ENCODE measurements around the gene COA7.

DNA sequence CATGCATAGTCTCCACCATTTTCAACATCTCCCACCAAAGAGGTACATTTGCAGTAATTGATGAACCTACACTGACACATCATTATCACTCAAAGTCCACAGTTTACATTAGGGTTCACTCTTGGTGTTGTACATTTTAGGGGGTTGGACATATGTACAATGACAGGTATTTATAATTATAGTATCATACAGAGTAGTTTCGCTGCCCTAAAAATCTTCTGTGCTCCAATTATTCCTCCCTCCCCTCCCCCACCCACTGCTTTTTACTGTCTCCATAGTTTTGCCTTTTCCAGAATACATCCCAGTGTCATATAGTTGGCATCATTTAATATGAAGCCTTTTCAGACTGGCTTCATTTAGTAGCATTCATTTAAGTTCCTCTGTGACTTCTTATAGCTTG, 13.6 kb downstream of the COA7 start:
- TF ChIP-seq, protein P1, sequence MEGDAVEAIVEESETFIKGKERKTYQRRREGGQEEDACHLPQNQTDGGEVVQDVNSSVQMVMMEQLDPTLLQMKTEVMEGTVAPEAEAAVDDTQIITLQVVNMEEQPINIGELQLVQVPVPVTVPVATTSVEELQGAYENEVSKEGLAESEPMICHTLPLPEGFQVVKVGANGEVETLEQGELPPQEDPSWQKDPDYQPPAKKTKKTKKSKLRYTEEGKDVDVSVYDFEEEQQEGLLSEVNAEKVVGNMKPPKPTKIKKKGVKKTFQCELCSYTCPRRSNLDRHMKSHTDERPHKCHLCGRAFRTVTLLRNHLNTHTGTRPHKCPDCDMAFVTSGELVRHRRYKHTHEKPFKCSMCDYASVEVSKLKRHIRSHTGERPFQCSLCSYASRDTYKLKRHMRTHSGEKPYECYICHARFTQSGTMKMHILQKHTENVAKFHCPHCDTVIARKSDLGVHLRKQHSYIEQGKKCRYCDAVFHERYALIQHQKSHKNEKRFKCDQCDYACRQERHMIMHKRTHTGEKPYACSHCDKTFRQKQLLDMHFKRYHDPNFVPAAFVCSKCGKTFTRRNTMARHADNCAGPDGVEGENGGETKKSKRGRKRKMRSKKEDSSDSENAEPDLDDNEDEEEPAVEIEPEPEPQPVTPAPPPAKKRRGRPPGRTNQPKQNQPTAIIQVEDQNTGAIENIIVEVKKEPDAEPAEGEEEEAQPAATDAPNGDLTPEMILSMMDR (IDR thresholded peaks at IDR 0.05) = no peak
- no peak for TF ChIP-seq POLR2A (IDR thresholded peaks at IDR 0.05)
